GM19025 (cell line): ENCODE measurements around the gene ARID5A.
"Not testable (repeated sequence)": the region's sequence is repeated elsewhere in the genome, so short reads cannot be mapped to it uniquely, and the experiment has no call there.

Source experiments
- ATAC-seq: cut with Tn5 transposase; IDR thresholded peaks from one replicate; pipeline ENCODE4 v1.9.1; 2021; ENCODE audit warnings: mild to moderate bottlenecking, low read depth, moderate library complexity; ENCODE audit not compliant: unreplicated experiment

Gene ARID5A, protein sequence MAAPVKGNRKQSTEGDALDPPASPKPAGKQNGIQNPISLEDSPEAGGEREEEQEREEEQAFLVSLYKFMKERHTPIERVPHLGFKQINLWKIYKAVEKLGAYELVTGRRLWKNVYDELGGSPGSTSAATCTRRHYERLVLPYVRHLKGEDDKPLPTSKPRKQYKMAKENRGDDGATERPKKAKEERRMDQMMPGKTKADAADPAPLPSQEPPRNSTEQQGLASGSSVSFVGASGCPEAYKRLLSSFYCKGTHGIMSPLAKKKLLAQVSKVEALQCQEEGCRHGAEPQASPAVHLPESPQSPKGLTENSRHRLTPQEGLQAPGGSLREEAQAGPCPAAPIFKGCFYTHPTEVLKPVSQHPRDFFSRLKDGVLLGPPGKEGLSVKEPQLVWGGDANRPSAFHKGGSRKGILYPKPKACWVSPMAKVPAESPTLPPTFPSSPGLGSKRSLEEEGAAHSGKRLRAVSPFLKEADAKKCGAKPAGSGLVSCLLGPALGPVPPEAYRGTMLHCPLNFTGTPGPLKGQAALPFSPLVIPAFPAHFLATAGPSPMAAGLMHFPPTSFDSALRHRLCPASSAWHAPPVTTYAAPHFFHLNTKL

DNA sequence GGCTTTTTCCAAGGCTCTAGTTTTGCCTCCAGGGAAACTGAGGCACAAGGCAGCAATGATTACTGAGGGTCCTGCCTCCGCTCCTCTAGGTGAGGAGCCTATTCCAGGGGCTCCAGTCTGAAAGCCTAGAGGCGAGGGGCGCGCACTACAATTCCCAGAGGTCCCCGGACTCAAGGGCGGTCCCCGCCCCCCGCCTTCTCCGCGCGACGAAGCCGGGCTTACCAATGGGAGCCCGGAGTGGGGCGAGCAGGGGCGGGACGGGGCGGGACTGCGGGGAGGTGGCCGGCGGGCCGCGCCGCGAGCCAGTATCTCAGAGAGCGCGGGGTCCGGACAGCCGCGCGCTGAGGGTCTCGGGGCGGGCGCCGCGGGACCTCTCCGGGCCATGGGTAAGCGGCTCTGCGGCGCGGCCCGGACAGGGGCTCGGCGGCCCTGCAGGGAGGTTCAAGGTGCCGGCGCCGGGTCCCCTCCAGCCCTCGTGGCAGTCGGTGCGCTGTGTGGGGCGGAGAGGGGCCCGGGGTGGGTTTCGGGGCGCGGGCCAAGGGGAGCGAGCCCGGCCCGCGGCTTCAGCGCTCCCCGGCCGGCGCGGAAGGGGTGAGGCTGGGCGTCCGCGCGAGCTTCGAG, at the start of gene ARID5A:
Gene ARID5A (plus strand): TSS at position 308 of the 621 bp plus-strand sequence. CDS start 75 bp downstream, at position 383.
- ATAC-seq: peak; percentile 55

GRCh38 chr2:96489261-96489660, 47.3 kb upstream of the ARID5A start:
- ATAC-seq: no peak

GRCh38 chr2:96489663-96490062, 46.9 kb upstream of the ARID5A start:
- no peak for ATAC-seq

GRCh38 chr2:96491860-96492497, 44.6 kb upstream of the ARID5A start:
- ATAC-seq: no peak

- ATAC-seq: no peak
Observed at GRCh38 chr2:96493072-96493471, 43.5 kb upstream of the ARID5A start.

- ATAC-seq: no peak
Observed at GRCh38 chr2:96494188-96494587, 42.4 kb upstream of the ARID5A start.

DNA sequence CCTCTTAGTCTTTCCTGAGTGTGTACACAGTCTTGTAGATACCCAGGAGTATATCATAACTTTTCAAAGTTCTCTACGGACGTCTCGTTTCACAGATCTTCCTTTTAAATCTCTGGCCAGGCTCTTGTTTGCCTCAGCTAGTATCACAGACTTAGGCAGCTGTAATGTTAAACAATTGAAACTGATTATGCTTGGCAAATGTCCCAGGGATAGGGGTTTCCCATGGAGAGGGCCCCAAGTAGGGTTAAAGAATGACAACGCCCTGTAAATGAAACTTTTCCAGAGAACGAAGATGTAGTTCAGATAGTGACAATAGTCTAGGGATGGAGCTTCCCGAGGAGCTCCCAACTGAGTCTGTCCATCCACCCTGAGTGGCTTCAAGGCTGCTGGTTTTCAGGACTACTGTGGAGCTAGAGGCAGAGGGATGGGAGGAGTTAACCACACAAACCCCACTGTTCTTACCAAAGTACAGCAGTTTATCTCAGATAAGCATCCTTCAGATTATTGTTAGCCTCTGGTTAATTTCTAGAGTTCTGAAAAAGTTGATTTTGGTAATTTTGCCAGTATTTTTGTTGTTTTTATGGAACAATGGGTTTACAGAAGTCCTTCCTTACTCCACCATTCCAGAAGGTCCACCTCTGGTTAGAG, 40.4 kb upstream of the ARID5A start:
- no peak for ATAC-seq

GRCh38 chr2:96498021-96498431, 38.5 kb upstream of the ARID5A start:
- no peak for ATAC-seq

DNA sequence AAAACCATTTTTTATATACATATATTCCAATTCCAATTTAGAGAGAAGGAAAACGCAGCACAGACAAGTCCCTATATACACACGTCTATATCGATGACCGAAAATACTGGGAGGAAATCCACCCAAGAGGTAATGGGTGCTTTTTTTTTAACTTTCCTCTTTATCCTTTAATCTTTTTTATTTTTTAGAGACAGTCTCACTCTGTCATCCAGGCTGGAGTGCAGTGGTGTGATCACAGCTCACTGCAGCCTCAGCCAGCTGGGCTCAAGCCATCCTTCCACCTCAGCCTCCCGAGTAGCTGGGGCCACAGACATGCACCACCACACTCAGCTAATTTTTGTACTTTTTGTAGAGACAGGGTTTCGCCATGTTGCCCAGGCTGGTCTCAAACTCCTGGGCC, 37.9 kb upstream of the ARID5A start:
- not testable (repeated sequence) for ATAC-seq

DNA sequence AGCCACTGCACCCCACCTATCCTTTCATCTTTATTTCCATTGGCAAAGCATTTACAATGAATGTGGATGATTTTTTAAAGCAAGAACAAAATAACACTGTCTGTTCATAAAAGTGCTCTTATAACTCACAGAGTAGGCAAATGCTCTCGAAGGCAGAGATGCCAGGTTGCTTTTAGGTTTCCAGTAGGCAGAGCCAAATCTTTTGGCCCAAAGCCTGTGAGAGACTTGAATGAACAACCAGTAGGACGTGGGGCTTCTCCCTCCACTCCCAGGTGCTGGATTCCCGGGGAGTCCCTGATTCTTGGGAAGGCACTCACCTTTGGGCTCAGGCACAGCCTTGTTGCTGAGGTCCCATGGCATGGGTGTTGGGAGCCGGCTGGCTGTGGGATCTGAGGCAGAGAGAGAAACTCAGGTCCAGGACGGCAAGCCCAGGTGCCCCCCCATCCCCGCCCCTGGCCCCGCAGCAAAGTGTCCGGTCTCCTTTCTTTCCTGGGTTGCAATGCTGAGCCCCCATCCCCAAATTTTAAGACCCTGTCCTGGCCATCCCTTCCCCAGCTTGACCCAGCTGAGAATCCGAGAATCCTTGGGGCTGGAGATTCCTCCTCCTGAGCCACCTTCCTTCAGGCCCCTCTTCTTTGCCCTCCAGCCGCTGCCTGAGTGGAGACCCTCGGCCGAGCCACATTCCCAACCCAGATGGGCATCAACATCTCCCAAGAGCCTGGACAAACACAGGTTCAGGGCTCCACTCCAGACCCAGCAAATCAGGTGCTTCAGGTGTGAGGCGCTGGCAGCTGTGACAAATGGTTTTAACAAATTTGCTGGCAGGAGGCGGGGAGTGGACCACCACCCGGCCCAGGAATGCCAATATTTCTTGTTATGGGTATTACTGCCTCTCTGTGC, 37.2 kb upstream of the ARID5A start:
- ATAC-seq: no peak

DNA sequence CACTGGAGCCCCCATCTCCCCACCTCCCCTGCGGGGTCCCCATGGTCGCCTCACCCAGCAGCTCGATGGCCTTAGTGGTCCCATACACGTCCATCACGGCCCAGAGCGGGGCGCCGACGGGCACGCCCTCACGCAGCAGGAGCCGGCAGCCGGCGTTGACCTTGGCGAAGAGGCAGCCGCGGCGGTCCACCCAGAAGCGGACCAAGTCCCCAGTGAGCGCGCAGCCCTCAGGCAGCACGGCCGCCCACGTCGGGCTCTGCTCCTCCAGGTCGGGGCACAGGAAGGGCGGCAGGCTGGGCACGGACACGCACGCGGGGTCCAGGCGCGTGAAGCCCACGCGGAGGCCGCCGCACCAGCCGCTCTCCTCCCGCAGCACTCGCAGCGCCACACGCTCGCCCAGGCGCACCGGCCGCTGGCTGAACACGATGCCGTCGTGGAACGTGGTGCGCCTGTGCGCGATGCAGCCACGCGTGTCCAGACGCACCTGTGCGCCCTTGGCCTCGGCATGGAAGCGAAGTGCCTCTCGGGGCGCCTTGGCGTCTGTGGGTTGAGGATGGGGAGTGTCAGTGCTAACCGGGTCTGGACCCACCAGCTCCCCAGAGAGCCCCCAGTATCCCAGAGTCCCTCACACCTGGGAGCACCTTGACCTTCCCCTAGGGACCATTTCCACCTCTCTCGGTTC, 36.0 kb upstream of the ARID5A start:
- ATAC-seq: no peak

GRCh38 chr2:96501471-96501874, 35.1 kb upstream of the ARID5A start:
- ATAC-seq: peak; percentile 42

DNA sequence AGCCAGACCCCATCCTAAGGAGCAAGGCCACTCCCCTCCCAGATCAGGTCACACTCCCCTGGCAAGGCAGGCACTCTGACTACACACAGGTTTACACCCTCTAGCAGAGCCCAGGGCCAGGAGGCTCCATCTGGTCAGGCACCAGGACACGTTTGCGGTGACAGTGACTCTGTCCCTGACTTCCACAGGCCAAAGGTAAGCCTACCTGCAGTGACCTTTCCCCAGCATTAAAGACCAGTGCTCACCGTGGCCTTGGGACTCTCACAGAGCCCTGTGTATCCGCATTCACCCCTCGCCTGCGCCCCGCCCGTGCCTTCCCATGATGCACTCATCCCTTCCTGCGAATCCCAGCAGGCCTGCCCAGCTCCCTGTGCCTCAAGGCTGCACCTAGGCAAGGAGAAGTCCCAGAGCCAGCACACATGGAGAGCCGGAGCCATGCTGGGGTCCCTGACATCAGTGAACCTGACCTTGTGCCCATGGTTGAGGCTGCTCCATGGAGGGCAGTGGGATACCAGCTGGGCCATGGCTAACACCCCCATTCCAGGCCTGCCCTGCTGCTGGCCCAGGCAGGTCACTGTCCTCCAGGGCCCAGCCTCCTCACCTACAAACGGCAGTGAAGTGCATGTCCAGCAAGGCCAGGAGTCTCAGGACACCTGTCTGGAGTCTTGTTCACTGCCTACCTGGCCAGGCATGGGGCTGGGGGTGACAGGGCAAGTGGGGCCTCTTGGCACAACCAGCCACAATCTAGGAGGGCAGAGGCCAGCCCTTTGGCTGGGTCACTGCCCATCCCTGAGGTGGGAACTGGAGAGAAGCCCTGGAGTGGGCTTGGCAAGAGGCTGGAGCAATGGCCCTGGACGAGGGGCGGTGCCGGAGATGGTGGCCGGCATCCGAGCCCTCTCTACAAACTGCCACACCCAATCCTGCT, 34.4 kb upstream of the ARID5A start:
- no peak for ATAC-seq

- ATAC-seq: peak; percentile 47
Observed at GRCh38 chr2:96502891-96503636, 33.5 kb upstream of the ARID5A start.

DNA sequence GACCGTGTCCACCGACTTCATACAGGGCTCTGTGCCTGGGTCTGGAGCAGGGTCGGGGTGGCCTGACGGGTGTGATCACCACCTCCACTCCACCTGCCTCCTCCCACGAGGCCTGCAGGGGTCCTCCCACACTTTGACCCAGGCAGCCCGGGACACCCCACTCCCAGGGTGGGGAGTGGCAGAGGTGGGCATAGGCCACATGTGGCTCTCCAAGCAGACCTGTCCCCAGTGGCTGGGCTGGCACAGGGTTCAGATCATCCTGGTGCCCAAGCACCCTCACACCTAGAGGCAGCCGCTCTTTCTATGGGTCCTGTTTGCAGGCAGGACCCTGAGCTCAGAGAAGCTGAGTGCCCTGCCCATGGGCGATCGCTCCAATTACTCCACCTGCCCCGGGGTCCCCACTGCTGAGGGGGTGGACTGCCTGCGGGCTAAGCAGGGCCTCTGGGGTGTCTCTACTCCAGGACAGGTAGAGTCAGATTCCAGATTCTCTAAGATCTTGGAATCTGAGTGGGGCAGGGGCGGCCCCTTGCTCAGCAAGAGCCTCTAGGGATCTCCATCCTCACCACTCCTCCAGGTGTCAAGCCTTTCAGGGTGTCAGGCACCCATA, 32.8 kb upstream of the ARID5A start:
- ATAC-seq: peak; percentile 5

GRCh38 chr2:96505231-96505889, 31.2 kb upstream of the ARID5A start, which contains the start of gene NEURL3:
TSS of gene NEURL3 (minus strand) at chr2:96505357. CDS start at chr2:96505286, 71 bp downstream.
- ATAC-seq: no peak
